SU-DHL-6 (cell line): Measurements from ENCODE around the gene CARMIL1.

ENCODE experiments used
- H2AFZ ChIP-seq: fragments of 200-600 bp; sonication (generic); 2 replicates; pipeline ENCODE4 v1.6.1; 2014; ENCODE audit warnings: low read depth, mild to moderate bottlenecking, moderate library complexity, mixed read lengths, antibody characterized with exemption, low read length; ENCODE audit not compliant: severe bottlenecking
- H3F3A ChIP-seq: fragments of 200-600 bp; shearing (Covaris generic); 2 replicates; pipeline ENCODE4 v1.6.0; 2016; ENCODE audit warnings: antibody characterized with exemption, mild to moderate bottlenecking; ENCODE audit not compliant: insufficient read depth
- H3K27ac ChIP-seq: fragments of 200-600 bp; sonication (generic); 2 replicates; pipeline ENCODE4 v1.5.1; 2016; ENCODE audit warnings: low read depth, mild to moderate bottlenecking, low read length, moderate library complexity, mixed read lengths
- H3K27me3 ChIP-seq: fragments of 200-600 bp; sonication (generic), shearing (Covaris generic); 2 replicates; pipeline ENCODE4 v1.6.0; 2014; ENCODE audit warnings: mild to moderate bottlenecking, low read length
- H3K36me3 ChIP-seq: fragments of 200-600 bp; sonication (generic); 2 replicates; pipeline ENCODE4 v1.6.1; 2014; ENCODE audit warnings: mild to moderate bottlenecking, low read length, mixed read lengths
- H3K4me2 ChIP-seq: fragments of 300-600, 200-600 bp; shearing (Covaris generic), sonication (generic); 2 replicates; pipeline ENCODE4 v1.6.0; 2014; ENCODE audit warnings: low read length, low read depth, mild to moderate bottlenecking; ENCODE audit not compliant: poor library complexity, severe bottlenecking
- H3K4me3 ChIP-seq: fragments of 200-600 bp; sonication (generic); 2 replicates; pipeline ENCODE4 v1.5.1; 2014; ENCODE audit warnings: antibody characterized with exemption, low read length, mild to moderate bottlenecking, mixed read lengths; ENCODE audit not compliant: insufficient read depth, poor library complexity, severe bottlenecking
- H3K79me2 ChIP-seq: fragments of 200-600 bp; sonication (generic); 2 replicates; pipeline ENCODE4 v1.6.1; 2014; ENCODE audit warnings: mild to moderate bottlenecking, low read length, moderate library complexity; ENCODE audit not compliant: insufficient read depth
- H3K9ac ChIP-seq: fragments of 200-600 bp; sonication (generic); 2 replicates; pipeline ENCODE4 v1.7.0; 2014; ENCODE audit warnings: mild to moderate bottlenecking, low read length
- H3K9me2 ChIP-seq: fragments of 200-600 bp; sonication (generic); replicated peaks from 2 replicates; pipeline ENCODE4 v1.6.1; 2014; ENCODE audit warnings: low read length; ENCODE audit not compliant: insufficient read depth
- H3K9me3 ChIP-seq: fragments of 200-600 bp; sonication (generic); 2 replicates; pipeline ENCODE4 v1.6.1; 2014; ENCODE audit warnings: low read length, mixed read lengths; ENCODE audit not compliant: insufficient read depth
- H4K20me1 ChIP-seq: fragments of 200-600 bp; sonication (generic); 2 replicates; pipeline ENCODE4 v1.6.1; 2014; ENCODE audit warnings: low read depth, mild to moderate bottlenecking, antibody characterized with exemption, low read length, moderate library complexity, mixed read lengths
- EZH2phosphoT487 ChIP-seq: fragments of 200-600 bp; sonication (generic), shearing (Covaris generic); conservative IDR thresholded peaks from 2 replicates; pipeline ENCODE4 v1.6.1; 2018; ENCODE audit warnings: mild to moderate bottlenecking, antibody characterized with exemption, low read length, moderate library complexity, mixed read lengths
- TF ChIP-seq, protein P1 (sequence below): fragments of 200-600 bp; sonication (generic); IDR thresholded peaks from one replicate; pipeline ENCODE4 v1.5.1; 2017; ENCODE audit warnings: antibody characterized with exemption, mild to moderate bottlenecking, low read length, moderate library complexity; ENCODE audit not compliant: insufficient read depth, poor library complexity, severe bottlenecking

Gene CARMIL1

GRCh38 chr6:25453288-25453687 is 174.1 kb downstream of the CARMIL1 start:
- no peak overlapping the region for H2AFZ ChIP-seq
- no peak overlapping the region for H3K4me2 ChIP-seq
- H3K9me2 ChIP-seq, result no peaks in the 10 kb centered on the region
- H3K4me3 ChIP-seq, result no peak overlapping the region
- H3K27me3 ChIP-seq, result no peaks in the 10 kb centered on the region
- no peak overlapping the region for H3K9ac ChIP-seq
- H3F3A ChIP-seq, result no peaks in the 10 kb centered on the region
- H3K36me3 ChIP-seq, result peaks cover 11% of the 10 kb centered on the region
- H3K79me2 ChIP-seq, result no peaks in the 10 kb centered on the region
- no peaks in the 10 kb centered on the region for H3K9me3 ChIP-seq
- H3K27ac ChIP-seq, result no peak overlapping the region
- TF ChIP-seq, protein P1, sequence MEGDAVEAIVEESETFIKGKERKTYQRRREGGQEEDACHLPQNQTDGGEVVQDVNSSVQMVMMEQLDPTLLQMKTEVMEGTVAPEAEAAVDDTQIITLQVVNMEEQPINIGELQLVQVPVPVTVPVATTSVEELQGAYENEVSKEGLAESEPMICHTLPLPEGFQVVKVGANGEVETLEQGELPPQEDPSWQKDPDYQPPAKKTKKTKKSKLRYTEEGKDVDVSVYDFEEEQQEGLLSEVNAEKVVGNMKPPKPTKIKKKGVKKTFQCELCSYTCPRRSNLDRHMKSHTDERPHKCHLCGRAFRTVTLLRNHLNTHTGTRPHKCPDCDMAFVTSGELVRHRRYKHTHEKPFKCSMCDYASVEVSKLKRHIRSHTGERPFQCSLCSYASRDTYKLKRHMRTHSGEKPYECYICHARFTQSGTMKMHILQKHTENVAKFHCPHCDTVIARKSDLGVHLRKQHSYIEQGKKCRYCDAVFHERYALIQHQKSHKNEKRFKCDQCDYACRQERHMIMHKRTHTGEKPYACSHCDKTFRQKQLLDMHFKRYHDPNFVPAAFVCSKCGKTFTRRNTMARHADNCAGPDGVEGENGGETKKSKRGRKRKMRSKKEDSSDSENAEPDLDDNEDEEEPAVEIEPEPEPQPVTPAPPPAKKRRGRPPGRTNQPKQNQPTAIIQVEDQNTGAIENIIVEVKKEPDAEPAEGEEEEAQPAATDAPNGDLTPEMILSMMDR, result no peak
- no peak for TF ChIP-seq EZH2phosphoT487
- H4K20me1 ChIP-seq, result no peaks in the 10 kb centered on the region

DNA sequence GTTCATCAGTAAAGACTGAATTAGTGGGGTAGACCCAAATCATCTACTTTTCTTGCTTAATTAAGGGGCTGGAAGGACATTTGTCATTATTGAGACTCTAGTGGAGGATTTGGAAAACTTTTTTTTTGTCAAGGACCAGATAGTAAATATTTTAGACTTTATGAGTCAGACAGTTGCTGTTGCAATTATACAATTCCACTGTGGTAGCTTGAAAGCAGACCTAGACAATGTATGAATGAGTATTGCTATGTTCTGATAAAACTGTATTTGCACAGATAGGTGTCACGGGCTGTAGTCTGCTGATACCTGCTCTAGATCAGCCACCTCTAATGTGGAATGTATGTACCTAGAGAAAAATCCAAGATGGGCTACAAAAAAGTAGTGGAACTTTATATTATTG is 175.0 kb downstream of the CARMIL1 start:
- Histone ChIP-seq H3K27me3 (no peaks in the 10 kb centered on the region), H3K27ac (no peak overlapping the region), H3F3A (no peaks in the 10 kb centered on the region), H2AFZ (no peak overlapping the region), H3K9me2 (no peaks in the 10 kb centered on the region), H3K36me3 (peaks cover 11% of the 10 kb centered on the region), H3K4me2 (no peak overlapping the region), H3K4me3 (no peak overlapping the region), H3K79me2 (no peaks in the 10 kb centered on the region), H4K20me1 (no peaks in the 10 kb centered on the region), H3K9ac (no peak overlapping the region), H3K9me3 (no peaks in the 10 kb centered on the region)
- TF ChIP-seq, protein P1, result no peak
- no peak for TF ChIP-seq EZH2phosphoT487

DNA sequence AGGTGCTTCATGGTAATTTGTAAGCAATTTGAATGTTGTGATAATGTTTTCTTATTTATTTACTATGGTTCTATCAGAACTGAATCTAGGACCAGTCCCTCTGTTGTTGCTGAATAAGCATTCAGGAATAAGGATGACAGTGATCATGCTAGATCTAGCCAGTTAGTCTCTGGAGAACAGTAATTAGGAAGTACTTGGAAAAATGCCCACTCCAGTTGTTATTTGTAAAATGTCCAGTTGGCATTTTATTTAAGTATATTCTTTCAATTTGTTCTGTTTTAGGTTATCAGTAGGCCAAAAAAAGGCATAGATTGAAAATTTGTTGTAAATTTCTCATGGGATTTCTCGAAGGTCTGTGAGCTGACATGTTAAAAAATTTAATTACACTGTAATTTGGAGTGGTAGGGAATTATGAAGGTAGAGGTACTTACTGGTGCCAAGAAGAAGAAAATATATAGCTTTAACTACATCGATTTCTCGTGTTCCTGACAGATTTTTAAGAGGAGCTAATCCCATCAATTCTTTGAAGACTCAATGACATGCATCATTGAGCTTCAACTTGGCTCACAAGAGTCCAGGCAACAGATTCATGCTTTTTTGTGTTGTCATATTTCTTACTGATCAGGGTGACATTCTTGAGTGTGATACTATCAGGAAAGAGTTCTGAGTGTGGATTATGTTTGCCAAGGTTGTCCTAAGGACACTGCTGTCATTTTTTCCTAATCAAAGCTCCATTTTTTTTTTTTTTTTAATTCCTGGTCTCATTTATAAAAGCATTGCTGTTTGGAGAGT is 177.3 kb downstream of the CARMIL1 start:
- Histone ChIP-seq H3F3A (no peaks in the 10 kb centered on the region), H3K9me2 (no peaks in the 10 kb centered on the region), H3K4me2 (no peak overlapping the region), H3K36me3 (peaks cover 16% of the 10 kb centered on the region), H3K27ac (no peak overlapping the region), H4K20me1 (no peaks in the 10 kb centered on the region), H3K4me3 (no peak overlapping the region), H2AFZ (no peak overlapping the region), H3K9me3 (no peaks in the 10 kb centered on the region), H3K27me3 (no peaks in the 10 kb centered on the region), H3K79me2 (no peaks in the 10 kb centered on the region), H3K9ac (no peak overlapping the region)
- no peak for TF ChIP-seq EZH2phosphoT487

DNA sequence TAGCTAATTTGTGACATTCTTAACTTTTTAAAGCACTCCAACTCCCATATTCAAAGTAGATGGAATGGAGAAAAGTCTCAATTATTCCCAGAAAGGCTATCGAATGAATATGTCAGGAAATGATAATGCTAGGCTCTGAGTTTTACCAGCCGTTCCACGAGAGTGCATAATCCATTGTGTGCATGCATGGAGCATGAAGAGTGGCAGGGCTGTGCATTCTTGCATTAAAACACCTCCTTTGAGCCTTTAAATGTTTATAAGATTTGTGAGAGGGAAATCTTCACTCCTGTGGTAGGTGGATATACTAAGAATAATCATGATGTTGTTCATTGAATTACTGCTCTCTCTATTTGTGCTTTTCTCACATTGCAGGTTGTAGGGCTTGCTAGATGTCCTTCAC is 178.3 kb downstream of the CARMIL1 start:
- H3K4me3 ChIP-seq, result no peak overlapping the region
- peaks cover 16% of the 10 kb centered on the region for H3K36me3 ChIP-seq
- no peak overlapping the region for H3K27ac ChIP-seq
- H3K9me2 ChIP-seq, result no peaks in the 10 kb centered on the region
- H3F3A ChIP-seq, result no peaks in the 10 kb centered on the region
- no peaks in the 10 kb centered on the region for H4K20me1 ChIP-seq
- no peaks in the 10 kb centered on the region for H3K27me3 ChIP-seq
- no peaks in the 10 kb centered on the region for H3K9me3 ChIP-seq
- no peak overlapping the region for H2AFZ ChIP-seq
- H3K4me2 ChIP-seq, result no peak overlapping the region
- no peaks in the 10 kb centered on the region for H3K79me2 ChIP-seq
- no peak for TF ChIP-seq EZH2phosphoT487
- TF ChIP-seq, protein P1, result no peak
- H3K9ac ChIP-seq, result no peak overlapping the region
